NCI-H1048 (cell line): ENCODE measurements around the gene HES1.
"Not testable (repeated sequence)": the region's sequence is repeated elsewhere in the genome, so short reads cannot be mapped to it uniquely, and the experiment has no call there.

ENCODE experiments used
- DNase-seq: peaks from one replicate; lab custom pipeline; 2025; lab: John Stamatoyannopoulos, UW

HES1 gene

DNA sequence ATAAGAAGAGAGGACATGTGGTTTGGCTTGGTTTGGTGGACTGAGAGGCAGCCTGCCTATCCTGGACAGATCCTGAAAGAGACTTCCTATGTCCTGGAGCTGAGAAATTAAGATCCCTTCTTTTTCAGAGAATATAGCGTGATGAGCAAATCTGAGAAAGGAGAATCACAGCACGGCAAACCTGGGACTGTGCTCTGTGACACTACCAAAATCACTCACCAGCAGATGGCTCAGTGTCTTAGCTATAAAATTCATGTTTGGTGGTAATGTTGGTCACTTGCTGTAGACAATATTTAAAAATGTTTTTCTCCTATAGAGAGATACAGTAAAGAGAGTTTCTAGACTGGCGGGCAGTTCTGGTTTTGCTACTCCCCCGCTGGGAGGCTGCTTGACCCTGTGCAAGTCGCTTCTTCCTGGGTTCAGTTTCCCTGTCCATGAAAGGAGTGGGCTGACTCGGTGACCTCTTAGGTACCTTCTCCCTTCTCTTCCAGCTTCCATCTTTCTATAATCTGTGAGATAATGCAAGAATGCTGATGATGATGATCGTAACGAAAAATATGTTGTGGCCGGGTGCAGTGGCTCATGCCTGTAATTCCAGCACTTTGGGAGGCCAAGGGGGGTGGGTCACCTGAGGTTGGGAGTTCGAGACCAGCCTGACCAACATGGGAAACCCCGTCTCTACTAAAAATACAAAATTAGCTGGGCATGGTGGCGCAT lies 7.6 kb upstream of the HES1 start:
- no peak for DNase-seq

DNA sequence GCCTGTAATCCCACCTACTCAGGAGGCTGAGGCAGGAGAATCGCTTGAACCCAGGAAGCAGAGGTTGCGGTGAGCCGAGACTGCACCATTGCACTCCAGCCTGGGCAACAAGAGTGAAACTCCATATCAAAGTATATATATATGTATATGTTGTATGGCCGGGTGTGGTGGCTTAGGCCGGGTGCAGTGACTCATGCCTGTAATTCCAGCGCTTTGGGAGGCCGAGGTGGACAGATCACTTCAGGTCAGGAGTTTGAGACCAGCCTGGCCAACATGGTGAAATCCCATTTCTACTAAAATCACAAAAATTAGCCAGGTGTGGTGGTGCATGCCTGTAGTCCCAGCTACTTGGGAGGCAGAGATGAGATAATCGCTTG lies 7.0 kb upstream of the HES1 start:
- DNase-seq, result not testable (repeated sequence)

DNA sequence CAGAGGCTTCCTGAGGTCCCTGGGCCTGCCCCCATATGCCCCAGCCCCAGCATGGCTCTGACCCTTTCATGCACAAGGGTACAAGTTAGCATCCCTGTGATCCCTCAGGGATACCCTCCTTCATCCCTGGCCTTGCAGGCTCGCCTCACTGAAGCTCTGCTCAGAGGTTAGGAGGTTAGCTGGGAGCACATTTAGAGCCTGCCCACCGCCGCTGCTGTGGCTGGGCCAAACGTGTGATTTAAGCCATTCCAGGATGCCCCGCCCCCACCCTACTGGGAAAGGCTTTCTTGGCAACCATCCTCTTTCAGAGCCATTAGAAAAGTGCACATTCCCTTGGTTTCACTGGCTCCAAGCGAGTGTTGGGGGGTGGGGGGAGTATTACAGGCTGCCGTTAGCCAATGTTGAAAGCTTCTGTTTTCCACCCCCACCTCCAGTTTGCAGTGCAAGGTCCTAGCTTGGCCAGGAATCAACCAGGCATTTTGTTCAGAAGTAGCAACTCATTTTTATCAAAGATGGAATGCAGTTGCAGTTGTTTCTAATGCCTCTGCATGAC lies 6.3 kb upstream of the HES1 start:
- no peak for DNase-seq

DNA sequence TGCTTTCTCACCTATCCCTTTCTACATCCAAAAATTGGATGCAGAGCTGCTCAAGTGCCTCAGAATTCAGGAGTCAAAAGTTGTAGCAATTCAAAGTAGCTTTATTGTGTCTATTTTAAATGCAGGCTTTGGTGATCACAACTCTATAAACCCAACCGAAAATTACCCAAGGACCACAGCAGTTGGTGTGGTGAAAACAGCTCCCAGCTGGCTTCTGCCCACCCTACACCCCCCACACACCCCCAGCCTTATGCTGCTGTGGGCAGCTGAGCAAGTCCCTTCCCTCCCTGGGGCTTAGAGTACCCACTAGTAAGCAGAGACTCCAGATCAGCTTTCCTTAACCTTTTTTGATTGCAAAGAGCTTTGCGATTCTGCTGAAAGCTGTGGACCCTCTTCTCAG lies 5.8 kb upstream of the HES1 start:
- DNase-seq, result no peak

DNA sequence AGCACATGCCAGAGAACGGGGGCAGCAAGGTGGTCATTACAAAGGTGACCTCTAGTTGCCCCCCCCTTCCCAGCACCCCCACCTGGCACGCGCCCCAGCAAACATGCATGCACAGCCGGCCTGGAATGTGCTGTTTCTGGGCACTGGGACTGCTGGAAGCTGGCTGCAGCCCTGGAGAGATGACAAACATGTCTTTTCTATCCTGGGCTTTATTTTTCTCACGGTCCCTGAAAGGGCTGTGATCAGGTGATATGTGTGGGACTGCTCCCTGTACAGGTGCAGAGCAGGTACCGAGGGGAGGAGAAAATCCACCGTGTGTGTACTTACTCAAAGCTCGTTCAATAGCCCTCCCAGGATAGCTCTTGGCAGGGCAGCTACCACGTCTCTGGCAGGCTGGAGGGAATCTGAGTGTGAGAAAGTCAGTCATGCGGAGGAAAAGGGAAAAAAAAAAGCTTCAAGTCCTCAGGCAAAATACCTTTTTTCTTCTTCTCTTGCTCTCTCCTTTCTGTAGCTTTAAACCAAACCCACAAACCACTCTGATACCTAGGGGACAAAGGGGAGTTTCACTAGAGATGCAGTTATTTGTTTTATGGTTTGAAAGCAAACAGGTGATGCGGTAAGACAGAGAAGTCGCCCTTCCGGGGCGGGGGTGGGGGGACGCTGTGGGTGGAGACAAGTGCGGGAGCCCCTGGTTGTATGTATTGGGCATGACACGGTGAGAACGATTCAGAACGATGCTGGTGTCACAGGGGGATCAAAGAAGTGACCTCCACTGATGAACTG lies 5.0 kb upstream of the HES1 start:
- no peak for DNase-seq

DNA sequence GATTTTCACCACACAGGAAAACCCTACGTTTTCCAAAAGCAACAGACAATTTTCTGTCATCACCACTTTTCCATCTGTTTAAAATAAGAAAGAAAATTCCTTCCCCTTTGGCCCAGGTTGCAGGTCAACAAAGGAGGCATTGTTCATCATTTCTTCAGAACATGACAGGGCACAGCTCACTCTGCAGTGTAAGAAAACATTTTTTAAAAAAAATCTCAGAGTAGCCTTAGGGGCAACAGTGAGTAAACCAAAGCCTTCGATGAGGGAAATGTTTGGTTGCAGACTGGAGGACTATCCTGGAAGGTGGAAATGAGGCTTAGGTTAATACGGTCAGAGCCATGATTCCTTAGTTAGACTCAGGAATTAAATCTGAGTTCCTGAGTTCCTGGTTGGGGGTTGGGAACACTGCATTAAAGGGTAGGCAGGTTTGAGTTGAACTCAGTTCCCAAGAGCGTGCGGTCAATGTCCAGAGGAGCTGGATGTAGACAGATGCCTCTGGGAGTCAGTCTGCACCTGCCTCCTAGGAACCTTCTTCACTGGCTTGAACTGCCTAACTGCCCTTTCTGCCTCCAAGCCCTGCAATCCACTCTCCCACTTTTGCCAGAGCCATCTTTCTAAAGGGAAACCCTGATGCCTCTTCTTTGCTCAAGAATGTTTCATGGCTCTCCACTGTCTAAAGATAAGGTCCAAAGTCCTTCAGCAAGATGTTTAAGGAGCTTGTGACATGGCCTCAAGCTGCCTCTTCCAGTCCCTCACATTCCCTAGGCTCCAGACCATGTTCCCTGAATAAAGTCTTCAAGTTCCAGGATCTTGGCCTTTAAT lies 3.3 kb upstream of the HES1 start:
- no peak for DNase-seq

DNA sequence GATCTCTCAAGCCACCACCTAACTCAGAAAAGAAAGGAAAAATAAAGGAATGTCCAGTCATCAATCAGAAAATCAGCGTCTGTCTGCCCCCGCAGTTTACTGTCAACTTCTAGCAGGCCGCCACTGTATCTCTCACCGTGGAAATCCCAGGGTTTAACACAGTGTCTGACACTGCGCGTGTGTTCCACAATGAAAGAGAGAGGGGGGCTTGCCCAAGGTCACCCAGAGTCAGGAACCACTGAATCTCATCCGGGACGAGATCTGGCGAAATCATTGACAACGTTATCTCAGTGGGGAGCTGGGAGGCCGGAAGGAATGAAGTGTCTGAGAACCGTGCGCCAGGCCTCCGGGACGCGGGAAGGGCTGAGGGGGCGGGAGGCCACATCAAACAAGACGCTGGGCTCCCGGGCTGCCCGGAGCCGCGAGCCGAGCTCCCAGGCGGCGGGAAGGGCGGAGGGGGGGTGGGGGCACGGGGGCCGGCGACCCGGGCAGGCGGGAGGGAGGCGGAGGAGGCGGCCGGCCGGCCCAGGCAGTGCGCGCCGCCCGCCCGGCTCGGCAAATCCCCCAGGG lies 2.2 kb upstream of the HES1 start:
- DNase-seq, result no peak

DNA sequence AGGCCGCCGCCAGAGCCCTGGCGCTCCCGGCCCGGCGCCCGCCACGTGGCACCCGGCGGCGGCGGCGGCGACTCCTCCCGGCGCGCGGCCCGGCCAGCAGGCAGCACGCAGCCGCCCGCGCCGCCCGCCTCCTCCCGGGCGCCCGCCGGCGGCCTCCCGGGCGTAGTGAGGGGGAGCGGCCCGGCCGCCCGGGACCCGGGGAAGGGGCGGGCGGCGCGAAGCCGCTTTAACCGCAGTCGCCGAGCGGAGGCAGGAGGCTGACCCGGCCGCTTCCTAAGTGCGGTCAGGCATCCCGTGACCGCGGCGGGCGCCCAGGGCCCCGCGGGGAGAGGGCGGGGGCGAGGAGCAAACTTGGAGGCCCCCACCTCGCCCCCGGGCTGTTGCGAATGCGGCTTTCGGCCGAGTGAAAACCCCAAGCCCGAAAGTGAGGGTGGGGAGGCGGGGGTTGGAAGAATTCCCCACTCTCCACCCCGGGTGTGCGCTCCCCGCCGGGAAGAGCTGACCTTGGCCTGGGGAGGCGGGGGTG lies 1.7 kb upstream of the HES1 start:
- no peak for DNase-seq

DNA sequence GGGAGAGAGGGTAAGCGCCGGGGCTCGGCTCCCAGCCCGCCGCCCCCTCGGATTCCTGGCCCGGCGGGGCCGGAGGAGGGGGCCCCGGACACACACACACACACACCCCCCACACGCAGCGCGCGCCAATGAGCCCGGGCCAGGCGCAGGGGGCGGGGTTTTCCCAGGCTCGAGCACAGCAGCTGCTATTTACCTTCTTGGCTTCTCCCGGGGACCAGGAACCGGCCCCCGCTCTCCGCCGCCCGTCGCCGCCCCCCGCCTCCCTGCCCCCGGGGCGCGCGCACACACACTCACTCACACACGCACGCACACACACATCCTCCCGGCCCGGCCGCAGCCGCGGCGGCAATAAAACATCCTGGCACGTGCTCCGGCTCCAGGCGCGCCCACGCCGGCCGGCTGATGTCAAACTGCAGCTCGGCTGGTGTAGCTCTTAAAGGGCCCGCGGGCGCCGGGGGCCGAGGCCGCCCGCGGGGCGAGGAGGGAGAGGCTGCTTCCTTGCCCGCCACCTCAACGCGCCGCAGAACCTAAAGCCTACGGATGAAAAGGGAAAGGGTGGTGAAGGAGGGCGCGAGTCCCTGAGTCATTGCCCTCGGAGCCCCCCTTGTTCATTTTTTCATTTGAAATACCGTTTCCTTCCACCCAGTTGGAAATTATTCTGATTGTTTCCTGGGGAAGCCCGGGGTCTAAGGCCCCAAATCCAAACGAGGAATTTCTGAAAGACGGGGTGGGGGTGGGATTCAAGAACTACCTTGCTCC lies 1.0 kb upstream of the HES1 start:
- peak; percentile 82 for DNase-seq

DNA sequence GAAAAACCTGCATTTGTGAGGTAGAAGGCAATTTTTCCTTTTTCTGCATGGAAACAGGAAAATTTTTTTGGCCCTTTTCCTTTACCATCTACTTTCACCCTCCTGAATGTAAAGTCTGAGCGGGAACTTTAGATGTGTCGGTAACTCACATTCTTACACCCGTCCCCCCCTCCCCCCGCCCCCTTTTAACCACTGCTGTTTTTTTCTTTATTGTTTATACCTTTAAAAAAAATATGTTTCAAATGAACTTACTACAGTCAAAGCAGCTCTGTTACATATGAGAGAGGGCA lies 487 bp upstream of the HES1 start:
- no peak for DNase-seq

DNA sequence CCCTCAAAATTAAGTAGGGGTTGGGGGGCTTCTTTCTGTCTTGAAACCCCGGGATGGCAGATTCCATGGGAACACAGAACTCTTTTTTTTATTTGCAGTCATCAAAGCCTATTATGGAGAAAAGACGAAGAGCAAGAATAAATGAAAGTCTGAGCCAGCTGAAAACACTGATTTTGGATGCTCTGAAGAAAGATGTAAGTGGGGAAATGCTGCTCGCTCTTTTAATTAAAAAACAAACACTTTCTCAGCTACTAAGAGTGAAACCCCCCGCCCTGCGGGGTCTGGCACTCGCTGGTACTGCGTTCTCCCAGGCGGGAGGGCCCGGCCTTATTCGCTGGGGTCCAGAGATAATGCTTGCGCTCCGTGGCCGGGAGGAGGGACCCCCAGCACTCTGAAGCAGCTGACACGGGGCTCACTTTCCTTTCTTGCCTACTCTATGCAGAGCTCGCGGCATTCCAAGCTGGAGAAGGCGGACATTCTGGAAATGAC lies 615 bp downstream of the HES1 start:
- DNase-seq, result no peak

DNA sequence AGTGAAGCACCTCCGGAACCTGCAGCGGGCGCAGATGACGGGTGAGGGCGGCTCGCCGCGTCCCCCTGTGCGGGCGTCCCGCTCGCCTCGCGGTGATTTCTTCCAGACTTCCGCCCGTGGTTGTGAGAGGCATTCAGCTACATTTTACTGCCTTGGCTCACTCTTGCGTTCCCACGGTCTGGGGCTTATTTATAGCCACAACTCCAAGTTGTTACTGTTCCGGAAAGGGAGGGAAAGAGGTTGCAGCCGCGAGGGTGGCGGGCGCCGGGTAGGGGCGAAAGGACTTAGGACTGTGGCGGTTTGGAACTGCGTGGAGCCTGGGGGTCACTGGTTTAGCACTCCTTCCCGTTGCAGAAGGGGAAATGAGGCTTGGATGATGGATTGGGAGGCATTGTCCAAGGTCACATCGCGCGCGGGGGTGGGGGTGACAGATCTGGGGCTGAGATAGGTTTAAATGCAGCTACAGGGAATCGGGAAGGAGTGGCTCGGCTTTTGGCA lies 1.1 kb downstream of the HES1 start:
- no peak for DNase-seq

DNA sequence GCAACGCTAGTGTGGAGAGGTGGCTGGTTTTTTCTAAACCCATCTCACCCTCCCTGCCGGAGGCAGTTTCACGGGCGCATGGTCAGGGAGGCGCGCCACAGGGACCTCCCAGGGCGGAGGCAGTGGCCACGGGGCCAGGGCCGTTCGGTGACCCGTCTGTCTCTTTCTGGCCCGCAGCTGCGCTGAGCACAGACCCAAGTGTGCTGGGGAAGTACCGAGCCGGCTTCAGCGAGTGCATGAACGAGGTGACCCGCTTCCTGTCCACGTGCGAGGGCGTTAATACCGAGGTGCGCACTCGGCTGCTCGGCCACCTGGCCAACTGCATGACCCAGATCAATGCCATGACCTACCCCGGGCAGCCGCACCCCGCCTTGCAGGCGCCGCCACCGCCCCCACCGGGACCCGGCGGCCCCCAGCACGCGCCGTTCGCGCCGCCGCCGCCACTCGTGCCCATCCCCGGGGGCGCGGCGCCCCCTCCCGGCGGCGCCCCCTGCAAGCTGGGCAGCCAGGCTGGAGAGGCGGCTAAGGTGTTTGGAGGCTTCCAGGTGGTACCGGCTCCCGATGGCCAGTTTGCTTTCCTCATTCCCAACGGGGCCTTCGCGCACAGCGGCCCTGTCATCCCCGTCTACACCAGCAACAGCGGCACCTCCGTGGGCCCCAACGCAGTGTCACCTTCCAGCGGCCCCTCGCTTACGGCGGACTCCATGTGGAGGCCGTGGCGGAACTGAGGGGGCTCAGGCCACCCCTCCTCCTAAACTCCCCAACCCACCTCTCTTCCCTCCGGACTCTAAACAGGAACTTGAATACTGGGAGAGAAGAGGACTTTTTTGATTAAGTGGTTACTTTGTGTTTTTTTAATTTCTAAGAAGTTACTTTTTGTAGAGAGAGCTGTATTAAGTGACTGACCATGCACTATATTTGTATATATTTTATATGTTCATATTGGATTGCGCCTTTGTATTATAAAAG lies 1.8 kb downstream of the HES1 start:
- no peak for DNase-seq

DNA sequence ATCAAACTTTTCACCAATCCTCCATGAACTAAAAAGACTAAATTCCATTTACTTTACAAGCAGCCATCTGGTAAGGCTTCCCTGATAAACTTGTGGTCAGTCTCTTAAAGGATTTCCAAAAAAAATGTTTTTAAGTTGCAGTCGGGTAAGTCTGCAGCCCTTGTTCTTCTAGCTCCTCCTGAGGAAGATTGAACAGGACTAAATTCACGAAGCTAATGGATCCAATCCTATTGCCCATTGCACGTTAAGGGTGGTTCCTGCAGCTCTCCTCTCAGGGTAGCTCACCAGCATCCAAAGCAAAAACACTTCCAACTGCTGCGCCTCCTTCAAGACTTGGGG lies 2.8 kb downstream of the HES1 start:
- no peak for DNase-seq

DNA sequence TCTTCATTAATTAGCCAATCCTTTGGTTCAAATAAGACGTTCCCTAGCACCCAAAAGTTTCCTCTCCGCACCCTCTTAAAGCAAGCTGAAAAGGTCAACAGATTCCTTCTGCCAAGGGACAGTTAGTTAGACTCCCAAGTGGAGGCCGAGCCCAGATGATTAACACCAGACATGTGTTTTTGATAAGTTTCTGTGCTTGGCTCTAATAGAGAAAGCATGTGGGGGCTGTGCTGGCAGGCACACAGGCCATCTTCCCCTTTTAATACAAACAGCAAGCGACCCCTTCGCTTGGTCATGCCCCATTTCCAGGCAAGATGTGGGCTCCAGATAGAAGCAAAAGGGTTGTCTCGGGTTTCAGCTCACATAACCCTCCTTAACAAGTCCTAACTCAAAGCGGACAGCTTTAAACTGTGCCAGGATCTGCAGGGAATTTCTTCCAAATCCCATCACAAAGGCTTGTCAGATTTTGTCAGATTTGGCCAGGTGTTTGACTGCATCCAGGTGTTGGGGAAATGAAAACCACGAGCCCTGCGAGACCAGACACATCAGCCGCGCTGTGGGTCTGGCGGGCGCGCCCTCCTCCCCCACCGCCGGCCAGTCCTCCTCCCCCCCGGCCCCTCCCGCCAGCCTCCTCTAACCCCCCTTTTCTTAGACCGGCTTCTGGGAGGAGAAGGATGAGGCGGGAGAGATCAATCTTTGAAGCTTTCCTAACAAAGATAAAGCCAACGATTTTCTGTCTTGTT lies 3.3 kb downstream of the HES1 start:
- DNase-seq, result no peak

DNA sequence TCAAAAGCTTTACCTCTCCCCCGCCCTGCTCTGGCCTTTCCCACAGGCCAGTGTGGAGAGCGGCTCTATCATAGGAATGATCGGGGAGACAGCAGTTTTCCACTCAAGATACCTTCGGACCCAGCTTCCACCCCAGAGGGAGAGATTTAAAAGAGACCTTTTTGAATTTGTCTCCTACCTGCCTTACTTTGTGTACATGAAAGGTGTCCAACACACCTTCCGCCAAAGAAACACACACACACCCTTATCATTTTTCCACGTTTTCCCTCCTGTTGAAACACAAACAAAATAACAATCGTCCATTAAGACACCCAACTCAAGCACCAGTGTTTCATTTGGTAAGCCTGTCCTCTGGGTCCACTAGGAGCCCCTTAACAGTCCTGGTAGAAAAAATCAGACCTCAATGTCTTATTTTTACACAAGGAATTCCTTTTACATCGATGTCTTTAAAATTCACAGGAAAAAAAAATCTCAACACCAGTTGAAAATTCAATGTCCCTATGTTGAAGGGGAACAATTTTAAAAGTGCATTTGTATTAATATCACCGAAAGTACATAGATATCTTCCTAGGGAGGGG lies 4.0 kb downstream of the HES1 start:
- no peak for DNase-seq

DNA sequence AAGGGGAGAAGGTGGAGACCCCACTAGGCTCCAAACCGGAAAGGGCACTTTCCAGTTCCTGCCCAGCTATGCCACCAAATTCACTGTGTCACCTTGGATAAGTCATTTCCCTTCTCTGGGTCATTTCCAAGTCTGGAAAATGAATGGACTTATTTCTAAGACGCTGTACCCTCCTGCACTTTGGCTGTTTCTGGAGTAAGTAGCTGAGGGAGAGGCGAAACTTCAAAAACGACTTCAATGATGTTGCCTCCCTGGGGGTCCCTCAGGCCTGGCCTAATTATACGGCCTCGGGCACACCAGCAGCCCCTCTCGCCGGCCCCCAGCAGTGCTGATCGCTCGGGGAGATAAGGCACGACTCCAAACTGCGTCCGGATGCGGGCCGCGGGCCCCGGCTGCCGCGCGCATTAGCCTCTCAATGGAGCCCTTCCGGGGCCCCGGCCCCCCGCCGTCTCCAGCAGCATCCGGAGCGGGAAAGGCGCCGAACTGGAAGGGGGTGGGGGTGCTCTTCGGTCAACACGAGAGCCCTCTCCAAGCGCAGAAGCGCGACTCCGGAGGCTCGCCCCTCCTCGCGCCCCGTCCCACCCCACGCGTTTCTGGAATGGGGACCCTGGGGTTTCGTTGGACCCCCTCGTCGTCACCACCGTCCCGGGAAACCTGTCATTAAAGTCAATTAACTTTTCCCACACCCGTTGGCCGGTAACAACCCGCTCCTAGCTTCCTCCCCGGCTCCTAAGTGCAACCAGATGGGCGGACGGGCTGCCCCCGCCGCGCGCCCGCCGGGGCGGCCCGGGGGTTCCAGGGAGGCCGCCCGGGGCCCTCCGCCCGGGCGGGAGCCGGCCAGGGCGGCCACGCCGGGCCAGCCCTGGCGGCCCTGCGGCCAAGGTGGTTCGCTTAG lies 4.8 kb downstream of the HES1 start:
- no peak for DNase-seq
